ENCODE measurements around the gene MRPL46.
"Not testable (repeated sequence)": the region's sequence is repeated elsewhere in the genome, so short reads cannot be mapped to it uniquely, and the experiment has no call there.

MRPL46 gene

GRCh38 chr15:88479169-88479568, 12.0 kb upstream of the MRPL46 start:
- DNase-seq (ENCODE audit: low read depth in 2 of 2): no peak

- no peak for DNase-seq (ENCODE audit: low read depth in 2 of 2)
Measured at GRCh38 chr15:88477904-88478303, 10.7 kb upstream of the MRPL46 start.

- DNase-seq (ENCODE audit: low read depth in 2 of 2): no peak
Measured at GRCh38 chr15:88477126-88477525, 9.9 kb upstream of the MRPL46 start.

- DNase-seq (ENCODE audit: low read depth in 2 of 2): no peak
Measured at GRCh38 chr15:88476635-88477060, 9.5 kb upstream of the MRPL46 start.

GRCh38 chr15:88473661-88474293, 6.6 kb upstream of the MRPL46 start:
- not testable (repeated sequence) for DNase-seq (ENCODE audit: low read depth in 2 of 2)

GRCh38 chr15:88472225-88472624, 5.0 kb upstream of the MRPL46 start:
- no peak for DNase-seq (ENCODE audit: low read depth in 2 of 2)

GRCh38 chr15:88470625-88471372, 3.6 kb upstream of the MRPL46 start:
- no peak for DNase-seq (ENCODE audit: low read depth in 2 of 2)

GRCh38 chr15:88469321-88469720, 2.1 kb upstream of the MRPL46 start:
- DNase-seq (ENCODE audit: low read depth in 2 of 2): no peak

- not testable (repeated sequence) for DNase-seq (ENCODE audit: low read depth in 2 of 2)
Measured at GRCh38 chr15:88468721-88469120, 1.5 kb upstream of the MRPL46 start.

GRCh38 chr15:88467935-88468528, 844 bp upstream of the MRPL46 start:
- no peak for DNase-seq (ENCODE audit: low read depth in 2 of 2)

GRCh38 chr15:88465633-88466224, 1.5 kb downstream of the MRPL46 start:
- no peak for DNase-seq (ENCODE audit: low read depth in 2 of 2)

- no peak for DNase-seq (ENCODE audit: low read depth in 2 of 2)
Measured at GRCh38 chr15:88463870-88464532, 3.2 kb downstream of the MRPL46 start.

- no peak for DNase-seq (ENCODE audit: low read depth in 2 of 2)
Measured at GRCh38 chr15:88456733-88457132, 10.5 kb downstream of the MRPL46 start.

GRCh38 chr15:88454867-88455810, 12.0 kb downstream of the MRPL46 start:
- DNase-seq (ENCODE audit: low read depth in 2 of 2): peak; percentile 13 to 20

- no peak for DNase-seq (ENCODE audit: low read depth in 2 of 2)
Measured at GRCh38 chr15:88454236-88454635, 13.0 kb downstream of the MRPL46 start.

GRCh38 chr15:88453651-88454050, 13.5 kb downstream of the MRPL46 start:
- no peak for DNase-seq (ENCODE audit: low read depth in 2 of 2)

GRCh38 chr15:88450125-88450798, 16.9 kb downstream of the MRPL46 start:
- peak; percentile 61 to 81 for DNase-seq (ENCODE audit: low read depth in 2 of 2)

- no peak for DNase-seq (ENCODE audit: low read depth in 2 of 2)
Measured at GRCh38 chr15:88449581-88449980, 17.6 kb downstream of the MRPL46 start.

- no peak for DNase-seq (ENCODE audit: low read depth in 2 of 2)
Measured at GRCh38 chr15:88448991-88449461, 18.2 kb downstream of the MRPL46 start.

GRCh38 chr15:88447741-88448140, 19.4 kb downstream of the MRPL46 start:
- DNase-seq (ENCODE audit: low read depth in 2 of 2): no peak

All from stimulated activated CD8-positive, alpha-beta memory T cell treated with anti-CD3 and anti-CD28 coated beads, Interleukin-2, amount 100 ng/mL, for 48 hours (primary cell).